SJSA1 (cell line): Measurements from ENCODE around the gene SDF2L1. TPM values are rescaled to one million over a fixed set of nuclear protein-coding genes. Genes with fewer than 3 reads are reported as not detected.
A peak's percentile ranks its signal among the peaks of the same experiment; 100 is the strongest.
"Not testable (repeated sequence)": the region's sequence is repeated elsewhere in the genome, so short reads cannot be mapped to it uniquely, and the experiment has no call there.

Source experiments
- DNase-seq, 2 experiments: peaks; one replicate each; pipeline ENCODE4 v3.0.0-alpha.2; 2015 to 2020; ENCODE audit warnings: low spot score in 2 of 2, low read depth in 1 of 2
- H3K27ac ChIP-seq: fragments of 250-450 bp; sonication (Bioruptor Pico); 2 replicates; pipeline ENCODE4 v1.5.1; 2020; ENCODE audit warnings: mild to moderate bottlenecking, moderate library complexity
- H3K27me3 ChIP-seq: fragments of 250-450 bp; sonication (Bioruptor Pico); replicated peaks from 2 replicates; pipeline ENCODE4 v1.5.1; 2020; ENCODE audit warnings: mild to moderate bottlenecking, moderate library complexity
- H3K36me3 ChIP-seq: fragments of 250-450 bp; sonication (Bioruptor Pico); 2 replicates; pipeline ENCODE4 v1.5.1; 2020; ENCODE audit warnings: mild to moderate bottlenecking
- H3K4me1 ChIP-seq: fragments of 250-450 bp; sonication (Bioruptor Pico); replicated peaks from 2 replicates; pipeline ENCODE4 v1.6.1; 2021; ENCODE audit warnings: mild to moderate bottlenecking
- H3K4me3 ChIP-seq: fragments of 250-450 bp; sonication (Bioruptor Pico); 2 replicates; pipeline ENCODE4 v1.5.1; 2020; ENCODE audit warnings: mild to moderate bottlenecking
- H3K9me3 ChIP-seq: fragments of 250-450 bp; sonication (Bioruptor Pico); replicated peaks from 2 replicates; pipeline ENCODE4 v1.5.1; 2020; ENCODE audit warnings: mild to moderate bottlenecking
- total RNA-seq: library from RNA; depleted of rRNA; stranded (reverse); fragments of >200 nt; shearing (Covaris generic); gene quantifications from 2 replicates; pipeline ENCODE4 v1.2.3, GENCODE V29; 2014

SDF2L1 gene
- total RNA-seq, 1 experiment from 2014 or later = 64.3 TPM

GRCh38 chr22:21626735-21627469 is 15.2 kb upstream of the SDF2L1 start:
- peaks cover 6% of the 10 kb centered on the region for H3K9me3 ChIP-seq
- no peak overlapping the region for H3K27ac ChIP-seq
- peaks cover 9% of the 10 kb centered on the region for H3K4me1 ChIP-seq
- no peaks in the 10 kb centered on the region for H3K27me3 ChIP-seq
- no peak overlapping the region for H3K4me3 ChIP-seq
- DNase-seq = no peak
- H3K36me3 ChIP-seq = peaks cover 66% of the 10 kb centered on the region

DNA sequence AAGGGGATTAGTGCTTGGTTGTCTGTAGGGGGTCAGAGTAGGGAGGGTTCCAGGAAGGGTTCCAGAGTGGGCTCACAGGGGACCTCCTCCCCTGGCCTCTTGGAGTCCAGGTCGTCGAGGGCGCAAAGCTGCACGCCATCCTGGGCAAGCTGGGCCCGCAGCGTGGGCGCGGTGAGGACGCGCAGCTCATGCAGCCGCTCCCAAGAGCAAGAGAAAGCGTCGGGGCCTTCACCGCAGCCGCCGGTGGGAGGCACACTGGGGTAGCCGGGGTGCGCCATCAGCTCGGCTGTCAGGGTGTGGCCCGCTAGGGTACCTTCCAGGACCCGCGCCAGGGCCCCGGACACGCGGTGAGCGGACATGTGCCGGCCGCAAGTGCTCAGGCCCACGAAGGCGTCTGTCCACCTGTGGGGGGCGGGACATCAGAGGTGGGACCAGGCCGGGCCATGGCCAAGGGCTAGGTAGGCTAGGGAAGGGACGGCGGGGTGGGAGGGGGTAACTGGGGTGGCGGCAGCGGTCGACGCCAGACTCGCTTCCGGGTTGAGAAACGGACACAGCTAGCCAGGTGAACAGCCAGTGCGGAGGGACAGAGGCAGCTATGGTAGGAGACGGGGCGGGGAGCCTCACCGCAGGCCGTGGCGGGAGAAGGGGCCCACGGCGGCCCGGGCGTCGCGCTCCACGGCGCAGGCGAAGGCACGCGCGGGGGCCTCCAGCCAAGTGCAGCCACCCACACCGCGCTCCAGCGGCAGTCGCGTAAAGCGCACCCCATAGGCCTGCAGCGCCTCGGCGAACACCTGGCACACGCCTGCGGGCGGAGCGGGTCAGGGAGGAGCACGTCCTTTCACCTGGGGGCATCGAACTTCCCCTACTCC is 13.5 kb upstream of the SDF2L1 start:
- peaks cover 6% of the 10 kb centered on the region for H3K9me3 ChIP-seq
- peak overlapping the region; percentile 75 for H3K27ac ChIP-seq

GRCh38 chr22:21629255-21630149 is 12.6 kb upstream of the SDF2L1 start, which contains the start of gene YDJC:
YDJC (minus strand) TSS chr22:21630022; CDS start chr22:21630014, 8 bp downstream.
- peak; percentile 85 to 94 for DNase-seq
- H3K9me3 ChIP-seq = peaks cover 6% of the 10 kb centered on the region
- peak within 1 kb of the TSS; percentile 90 for H3K4me3 ChIP-seq
- peak within 1 kb of the TSS; percentile 75 for H3K27ac ChIP-seq
- peaks cover 9% of the 10 kb centered on the region for H3K4me1 ChIP-seq
- no peaks in the 10 kb centered on the region for H3K27me3 ChIP-seq
- peaks cover 40% of the 10 kb centered on the region for H3K36me3 ChIP-seq

More for the DNA sequence above, 13.5 kb upstream of the SDF2L1 start:
- Histone ChIP-seq H3K36me3 (peaks cover 49% of the 10 kb centered on the region), H3K4me3 (peak overlapping the region; percentile 90), H3K4me1 (peaks cover 9% of the 10 kb centered on the region), H3K27me3 (no peaks in the 10 kb centered on the region)
- no peak for DNase-seq

DNA sequence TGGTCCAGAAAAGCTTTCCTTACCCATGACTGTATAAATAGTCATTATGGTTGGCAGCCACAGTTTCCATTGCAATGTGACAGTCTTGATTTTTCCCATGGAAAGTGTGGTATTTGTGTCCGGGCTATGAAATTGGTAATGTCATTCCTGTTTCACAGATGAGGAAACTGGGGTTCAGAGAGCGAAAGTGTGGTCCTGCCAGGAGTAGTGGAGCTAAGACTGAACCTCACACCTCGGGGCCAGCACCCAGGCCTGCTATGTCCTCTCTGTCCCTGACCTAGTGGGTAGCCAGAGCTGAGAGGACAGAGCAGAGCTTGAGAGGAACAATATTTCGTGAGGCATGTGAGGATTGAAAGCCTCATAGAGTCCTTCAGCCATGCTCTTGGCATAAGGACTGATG is 11.1 kb upstream of the SDF2L1 start:
- Histone ChIP-seq H3K4me1 (peaks cover 9% of the 10 kb centered on the region), H3K36me3 (peaks cover 28% of the 10 kb centered on the region), H3K4me3 (no peak overlapping the region), H3K27me3 (no peaks in the 10 kb centered on the region), H3K9me3 (peaks cover 6% of the 10 kb centered on the region), H3K27ac (no peak overlapping the region)
- DNase-seq = no peak

DNA sequence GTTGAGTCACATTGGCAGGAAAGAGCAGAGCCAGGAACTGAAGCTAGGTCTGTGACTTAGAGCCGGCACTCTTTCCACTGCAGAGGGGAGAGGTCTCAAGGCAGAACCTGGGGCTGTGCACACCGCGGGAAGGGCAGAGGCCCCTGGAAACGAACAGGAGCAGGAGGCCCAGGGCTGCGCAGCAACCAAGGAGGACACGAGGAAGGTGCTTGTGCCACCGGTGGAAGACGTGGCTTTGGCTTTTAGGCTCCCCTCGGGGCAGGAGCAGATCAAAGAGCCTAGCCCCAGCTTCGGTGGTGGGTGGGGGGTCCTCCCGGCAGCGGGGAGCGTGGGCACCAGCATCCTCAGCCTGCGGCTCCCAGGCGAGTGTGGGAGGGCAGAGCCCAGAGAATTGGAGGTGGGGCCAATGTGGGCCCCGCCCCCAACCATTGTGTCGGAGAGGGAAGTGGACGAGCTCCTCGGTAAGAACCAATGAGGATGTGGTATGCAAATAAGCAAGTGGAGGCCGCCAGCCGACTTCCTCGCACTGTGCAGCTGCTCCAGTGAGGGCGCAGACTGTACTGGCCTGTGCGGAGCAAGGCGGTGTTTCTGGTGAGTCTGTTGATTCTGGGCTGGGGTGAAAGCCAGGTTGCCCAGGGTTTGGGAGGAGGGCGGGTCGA is 9.7 kb upstream of the SDF2L1 start, which contains the start of gene CCDC116:
Gene CCDC116, plus strand, starts transcription at position 524 of the 659 bp plus-strand sequence. CDS start 422 bp downstream, outside the sequence.
- H3K27me3 ChIP-seq = no peaks in the 10 kb centered on the region
- peaks cover 6% of the 10 kb centered on the region for H3K9me3 ChIP-seq
- H3K36me3 ChIP-seq = peaks cover 20% of the 10 kb centered on the region
- no peak within 1 kb of the TSS for H3K4me3 ChIP-seq
- no peak for DNase-seq
- H3K4me1 ChIP-seq = peaks cover 9% of the 10 kb centered on the region
- no peak within 1 kb of the TSS for H3K27ac ChIP-seq

DNA sequence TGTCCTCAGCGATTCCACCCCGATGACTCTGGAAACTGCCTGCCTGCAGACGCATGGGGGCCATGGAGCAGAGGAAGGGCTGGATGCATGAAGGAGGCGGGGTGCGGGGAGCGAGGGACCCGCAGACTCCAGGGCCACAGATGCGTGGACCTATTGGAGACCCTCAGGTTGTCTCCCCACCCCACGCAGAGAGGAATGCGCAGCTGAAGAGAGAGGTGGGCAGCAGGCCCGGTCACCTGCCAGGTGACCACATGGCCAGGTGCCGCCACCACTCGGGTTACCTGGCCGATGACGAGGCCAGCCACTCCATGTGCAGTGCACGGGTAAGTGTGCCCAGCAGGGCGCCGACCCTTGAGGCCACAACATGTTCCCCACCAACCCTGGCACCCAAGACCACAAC is 9.2 kb upstream of the SDF2L1 start:
- Histone ChIP-seq H3K36me3 (peaks cover 17% of the 10 kb centered on the region), H3K27ac (no peak overlapping the region), H3K27me3 (no peaks in the 10 kb centered on the region), H3K4me3 (no peak overlapping the region), H3K9me3 (peaks cover 6% of the 10 kb centered on the region), H3K4me1 (peaks cover 9% of the 10 kb centered on the region)
- no peak for DNase-seq

- no peak overlapping the region for H3K4me3 ChIP-seq
- H3K9me3 ChIP-seq = peaks cover 6% of the 10 kb centered on the region
- DNase-seq = no peak
- H3K27ac ChIP-seq = no peak overlapping the region
- H3K27me3 ChIP-seq = no peaks in the 10 kb centered on the region
- peaks cover 9% of the 10 kb centered on the region for H3K4me1 ChIP-seq
- H3K36me3 ChIP-seq = peaks cover 11% of the 10 kb centered on the region
These were observed 8.6 kb upstream of the SDF2L1 start for GRCh38 chr22:21633481-21633880.

- Histone ChIP-seq H3K27ac (no peak overlapping the region), H3K4me1 (peaks cover 6% of the 10 kb centered on the region), H3K4me3 (no peak overlapping the region), H3K36me3 (peaks cover 7% of the 10 kb centered on the region), H3K9me3 (peaks cover 5% of the 10 kb centered on the region), H3K27me3 (no peaks in the 10 kb centered on the region)
- no peak for DNase-seq
These were observed 8.0 kb upstream of the SDF2L1 start for GRCh38 chr22:21634081-21634480.

DNA sequence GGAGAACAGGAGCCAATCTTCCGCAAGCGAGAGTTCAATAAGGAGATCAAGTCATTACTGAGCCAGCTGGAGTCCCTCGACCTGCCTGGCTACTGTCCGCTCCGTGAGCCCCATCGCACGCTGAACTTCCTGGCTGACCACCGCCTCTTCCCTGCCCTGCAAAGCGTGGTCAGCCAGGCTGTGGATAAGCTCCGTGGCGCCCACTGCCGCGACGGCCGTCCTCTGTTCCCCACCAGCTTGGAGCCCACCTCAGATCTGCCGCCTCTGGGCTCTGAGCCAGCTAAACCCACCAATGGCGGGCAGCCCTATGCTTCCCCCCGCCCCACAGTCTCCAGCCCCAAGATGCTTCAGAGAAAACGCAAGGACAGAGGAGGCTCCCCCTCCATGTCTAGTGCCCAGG is 7.3 kb upstream of the SDF2L1 start:
- Histone ChIP-seq H3K9me3 (no peaks in the 10 kb centered on the region), H3K4me3 (no peak overlapping the region), H3K36me3 (no peaks in the 10 kb centered on the region), H3K27ac (no peak overlapping the region), H3K4me1 (no peaks in the 10 kb centered on the region), H3K27me3 (no peaks in the 10 kb centered on the region)
- no peak for DNase-seq

GRCh38 chr22:21635771-21636510 is 6.2 kb upstream of the SDF2L1 start:
- DNase-seq = no peak
- H3K4me3 ChIP-seq = no peak overlapping the region
- no peaks in the 10 kb centered on the region for H3K27me3 ChIP-seq
- H3K9me3 ChIP-seq = no peaks in the 10 kb centered on the region
- H3K4me1 ChIP-seq = peaks cover 3% of the 10 kb centered on the region
- H3K27ac ChIP-seq = no peak overlapping the region
- no peaks in the 10 kb centered on the region for H3K36me3 ChIP-seq

GRCh38 chr22:21636629-21637218 is 5.4 kb upstream of the SDF2L1 start:
- no peak for DNase-seq
- Histone ChIP-seq H3K9me3 (no peaks in the 10 kb centered on the region), H3K27me3 (no peaks in the 10 kb centered on the region), H3K27ac (no peak overlapping the region), H3K4me3 (no peak overlapping the region), H3K4me1 (peaks cover 11% of the 10 kb centered on the region), H3K36me3 (no peaks in the 10 kb centered on the region)

DNA sequence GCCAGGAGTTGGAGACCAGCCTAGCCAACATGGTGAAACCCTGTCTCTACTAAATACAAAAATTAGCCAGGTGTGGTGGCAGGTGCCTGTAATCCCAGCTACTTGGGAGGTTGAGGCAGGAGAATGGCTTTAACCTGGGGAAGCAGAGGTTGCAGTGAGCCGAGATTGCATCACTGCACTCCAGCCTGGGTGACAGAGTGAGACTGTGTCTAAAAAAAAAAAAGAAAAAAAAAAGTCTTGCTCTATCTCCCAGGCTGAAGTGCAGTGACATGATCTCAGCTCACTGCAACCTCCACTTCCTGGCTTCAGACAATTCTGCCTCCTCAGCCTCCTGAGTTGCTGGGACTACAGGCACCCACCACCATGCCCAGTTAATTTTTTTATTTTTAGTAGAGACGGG is 4.7 kb upstream of the SDF2L1 start:
- not testable (repeated sequence) for DNase-seq, H3K27me3 ChIP-seq, H3K9me3 ChIP-seq, H3K4me3 ChIP-seq, H3K27ac ChIP-seq, H3K36me3 ChIP-seq
- peaks cover 11% of the 10 kb centered on the region for H3K4me1 ChIP-seq
